ENCODE measurements around the gene RAB38. TPM values are rescaled to one million over a fixed set of nuclear protein-coding genes. Genes with fewer than 3 reads are reported as not detected.

The RAB38 gene
- total and polyA plus RNA-seq, 2 donors (not counting 1 experiment from before 2014, with no cell fraction given) = 1.9 to 10.1 TPM

- Histone ChIP-seq H3K79me2 (ENCODE audit: control insufficient read depth, insufficient read depth, low read length) (no peaks in the 10 kb centered on the region), H3K4me1 (ENCODE audit: control insufficient read depth, extremely low read depth, insufficient read depth, low read length) (no peaks in the 10 kb centered on the region), H3K27ac (ENCODE audit: insufficient read depth, low read length) (no peak overlapping the region), H3K9ac (ENCODE audit: insufficient read depth, low read length) (no peak overlapping the region), H3K27me3 (ENCODE audit: control insufficient read depth, insufficient read depth, low read length) (no peaks in the 10 kb centered on the region), H2AFZ (ENCODE audit: low read length) (no peak overlapping the region), H3K9me3 (ENCODE audit: control insufficient read depth, insufficient read depth, low read depth, low read length) (no peaks in the 10 kb centered on the region), H3K4me2 (ENCODE audit: extremely low read depth, insufficient read depth, low read length) (no peak overlapping the region), H3K36me3 (ENCODE audit: control insufficient read depth, insufficient read depth, low read length) (no peaks in the 10 kb centered on the region), H4K20me1 (ENCODE audit: control insufficient read depth, extremely low read depth, insufficient read depth, low read length) (no peaks in the 10 kb centered on the region), H3K4me3 (replicated peaks in 1 of 4; ENCODE audit: control extremely low read depth in 1 of 4, insufficient read depth in 1 of 4, low read depth in 3 of 4, low read length in 4 of 4) (no peak overlapping the region)
- no peak for DNase-seq (ENCODE audit: low read depth in 2 of 2)
- TF ChIP-seq CTCF (conservative IDR thresholded peaks at IDR 0.05 in 1 of 2, IDR thresholded peaks at IDR 0.05 in 1 of 2; ENCODE audit: low read depth in 1 of 2, low read length in 2 of 2) (no peak), EZH2 (IDR thresholded peaks at IDR 0.05; ENCODE audit: low read length, missing control alignments) (no peak)
Measured at GRCh38 chr11:88203604-88204003, 28.4 kb upstream of the RAB38 start.

GRCh38 chr11:88202498-88202897 is 27.3 kb upstream of the RAB38 start:
- DNase-seq (ENCODE audit: low read depth in 2 of 2) = no peak
- H2AFZ ChIP-seq (ENCODE audit: low read length) = no peak overlapping the region
- TF ChIP-seq CTCF (conservative IDR thresholded peaks at IDR 0.05 in 1 of 2, IDR thresholded peaks at IDR 0.05 in 1 of 2; ENCODE audit: low read depth in 1 of 2, low read length in 2 of 2) (no peak), EZH2 (IDR thresholded peaks at IDR 0.05; ENCODE audit: low read length, missing control alignments) (no peak)

GRCh38 chr11:88196393-88196792 is 21.1 kb upstream of the RAB38 start:
- H3K4me2 ChIP-seq (ENCODE audit: extremely low read depth, insufficient read depth, low read length) = no peak overlapping the region
- H3K27me3 ChIP-seq (ENCODE audit: control insufficient read depth, insufficient read depth, low read length) = no peaks in the 10 kb centered on the region
- TF ChIP-seq CTCF (conservative IDR thresholded peaks at IDR 0.05 in 1 of 2, IDR thresholded peaks at IDR 0.05 in 1 of 2; ENCODE audit: low read depth in 1 of 2, low read length in 2 of 2) (no peak), EZH2 (IDR thresholded peaks at IDR 0.05; ENCODE audit: low read length, missing control alignments) (no peak)
- no peak overlapping the region for H3K4me3 ChIP-seq (replicated peaks in 1 of 4; ENCODE audit: control extremely low read depth in 1 of 4, insufficient read depth in 1 of 4, low read depth in 3 of 4, low read length in 4 of 4)
- H3K79me2 ChIP-seq (ENCODE audit: control insufficient read depth, insufficient read depth, low read length) = no peaks in the 10 kb centered on the region
- no peaks in the 10 kb centered on the region for H3K36me3 ChIP-seq (ENCODE audit: control insufficient read depth, insufficient read depth, low read length)
- H3K9me3 ChIP-seq (ENCODE audit: control insufficient read depth, insufficient read depth, low read depth, low read length) = no peaks in the 10 kb centered on the region
- H3K9ac ChIP-seq (ENCODE audit: insufficient read depth, low read length) = no peak overlapping the region
- DNase-seq (ENCODE audit: low read depth in 2 of 2) = no peak
- no peaks in the 10 kb centered on the region for H3K4me1 ChIP-seq (ENCODE audit: control insufficient read depth, extremely low read depth, insufficient read depth, low read length)
- no peaks in the 10 kb centered on the region for H4K20me1 ChIP-seq (ENCODE audit: control insufficient read depth, extremely low read depth, insufficient read depth, low read length)
- no peak overlapping the region for H2AFZ ChIP-seq (ENCODE audit: low read length)
- no peak overlapping the region for H3K27ac ChIP-seq (ENCODE audit: insufficient read depth, low read length)

More at GRCh38 chr11:88202498-88202897, 27.3 kb upstream of the RAB38 start:
- Histone ChIP-seq H3K4me3 (replicated peaks in 1 of 4; ENCODE audit: control extremely low read depth in 1 of 4, insufficient read depth in 1 of 4, low read depth in 3 of 4, low read length in 4 of 4) (no peak overlapping the region), H3K27ac (ENCODE audit: insufficient read depth, low read length) (no peak overlapping the region), H3K9ac (ENCODE audit: insufficient read depth, low read length) (no peak overlapping the region), H4K20me1 (ENCODE audit: control insufficient read depth, extremely low read depth, insufficient read depth, low read length) (no peaks in the 10 kb centered on the region), H3K27me3 (ENCODE audit: control insufficient read depth, insufficient read depth, low read length) (no peaks in the 10 kb centered on the region), H3K4me2 (ENCODE audit: extremely low read depth, insufficient read depth, low read length) (no peak overlapping the region), H3K4me1 (ENCODE audit: control insufficient read depth, extremely low read depth, insufficient read depth, low read length) (no peaks in the 10 kb centered on the region), H3K36me3 (ENCODE audit: control insufficient read depth, insufficient read depth, low read length) (no peaks in the 10 kb centered on the region), H3K79me2 (ENCODE audit: control insufficient read depth, insufficient read depth, low read length) (no peaks in the 10 kb centered on the region), H3K9me3 (ENCODE audit: control insufficient read depth, insufficient read depth, low read depth, low read length) (no peaks in the 10 kb centered on the region)

Data from fibroblast of lung (primary cell).